Placental epithelial cell (primary cell): ENCODE data around the gene NPC1L1. TPM values are rescaled to one million over a fixed set of nuclear protein-coding genes. Genes with fewer than 3 reads are reported as not detected.

Experiments used
- small RNA-seq: library from RNA; depleted of rRNA; stranded (forward); fragments of <200 nt; gene quantifications from one replicate; pipeline ENCODE3, GENCODE V24; 2012
- total RNA-seq: library from RNA; depleted of rRNA; stranded (reverse); fragments of >200 nt; gene quantifications from 2 replicates; pipeline ENCODE4 v1.2.3, GENCODE V29; 2012

NPC1L1 gene, protein sequence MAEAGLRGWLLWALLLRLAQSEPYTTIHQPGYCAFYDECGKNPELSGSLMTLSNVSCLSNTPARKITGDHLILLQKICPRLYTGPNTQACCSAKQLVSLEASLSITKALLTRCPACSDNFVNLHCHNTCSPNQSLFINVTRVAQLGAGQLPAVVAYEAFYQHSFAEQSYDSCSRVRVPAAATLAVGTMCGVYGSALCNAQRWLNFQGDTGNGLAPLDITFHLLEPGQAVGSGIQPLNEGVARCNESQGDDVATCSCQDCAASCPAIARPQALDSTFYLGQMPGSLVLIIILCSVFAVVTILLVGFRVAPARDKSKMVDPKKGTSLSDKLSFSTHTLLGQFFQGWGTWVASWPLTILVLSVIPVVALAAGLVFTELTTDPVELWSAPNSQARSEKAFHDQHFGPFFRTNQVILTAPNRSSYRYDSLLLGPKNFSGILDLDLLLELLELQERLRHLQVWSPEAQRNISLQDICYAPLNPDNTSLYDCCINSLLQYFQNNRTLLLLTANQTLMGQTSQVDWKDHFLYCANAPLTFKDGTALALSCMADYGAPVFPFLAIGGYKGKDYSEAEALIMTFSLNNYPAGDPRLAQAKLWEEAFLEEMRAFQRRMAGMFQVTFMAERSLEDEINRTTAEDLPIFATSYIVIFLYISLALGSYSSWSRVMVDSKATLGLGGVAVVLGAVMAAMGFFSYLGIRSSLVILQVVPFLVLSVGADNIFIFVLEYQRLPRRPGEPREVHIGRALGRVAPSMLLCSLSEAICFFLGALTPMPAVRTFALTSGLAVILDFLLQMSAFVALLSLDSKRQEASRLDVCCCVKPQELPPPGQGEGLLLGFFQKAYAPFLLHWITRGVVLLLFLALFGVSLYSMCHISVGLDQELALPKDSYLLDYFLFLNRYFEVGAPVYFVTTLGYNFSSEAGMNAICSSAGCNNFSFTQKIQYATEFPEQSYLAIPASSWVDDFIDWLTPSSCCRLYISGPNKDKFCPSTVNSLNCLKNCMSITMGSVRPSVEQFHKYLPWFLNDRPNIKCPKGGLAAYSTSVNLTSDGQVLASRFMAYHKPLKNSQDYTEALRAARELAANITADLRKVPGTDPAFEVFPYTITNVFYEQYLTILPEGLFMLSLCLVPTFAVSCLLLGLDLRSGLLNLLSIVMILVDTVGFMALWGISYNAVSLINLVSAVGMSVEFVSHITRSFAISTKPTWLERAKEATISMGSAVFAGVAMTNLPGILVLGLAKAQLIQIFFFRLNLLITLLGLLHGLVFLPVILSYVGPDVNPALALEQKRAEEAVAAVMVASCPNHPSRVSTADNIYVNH (N-terminal part only)
- not detected in 2 replicates for total RNA-seq

DNA sequence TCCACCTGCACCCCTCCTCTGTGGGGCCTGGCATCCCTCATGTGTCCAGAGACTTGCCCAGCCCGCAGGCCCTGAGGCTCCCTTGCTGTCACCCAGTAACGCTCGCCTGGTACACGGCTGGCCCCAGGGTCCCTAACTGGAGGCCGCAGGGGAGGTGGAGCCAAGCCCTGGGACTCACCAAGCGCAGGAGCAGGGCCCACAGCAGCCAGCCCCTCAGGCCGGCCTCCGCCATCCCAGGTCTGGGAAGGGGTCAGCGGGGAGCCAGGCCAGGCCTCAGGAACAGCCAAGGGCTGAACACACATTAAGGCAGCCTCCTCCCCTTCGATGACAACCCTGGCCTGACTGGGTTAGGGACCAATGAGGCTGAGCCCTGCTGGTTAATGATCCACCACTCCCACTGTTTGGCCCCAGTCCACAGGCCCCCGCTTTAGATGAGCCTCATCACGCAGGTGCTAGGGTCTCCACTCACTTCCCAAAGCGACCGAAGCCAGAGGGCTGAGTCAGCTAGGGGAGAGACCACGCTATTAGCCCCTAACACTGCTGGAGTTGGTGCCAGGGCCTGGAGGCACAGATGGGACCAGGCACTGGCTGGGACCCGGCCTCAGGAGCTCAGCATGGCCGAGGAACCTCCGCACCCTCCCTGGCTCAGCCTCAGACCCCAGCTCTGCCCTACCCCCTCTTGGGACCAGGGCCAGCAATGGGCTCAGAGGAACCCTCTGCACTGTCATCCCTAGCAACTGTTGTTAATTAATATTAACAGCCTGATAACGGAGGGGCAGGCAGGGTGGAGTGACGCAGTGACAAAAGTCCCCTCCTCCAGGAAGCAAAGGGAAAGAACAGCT lies at the start of gene NPC1L1:
NPC1L1 (minus strand) TSS at position 303 of the 842 bp plus-strand sequence; CDS start at position 232, 71 bp downstream.

DNA sequence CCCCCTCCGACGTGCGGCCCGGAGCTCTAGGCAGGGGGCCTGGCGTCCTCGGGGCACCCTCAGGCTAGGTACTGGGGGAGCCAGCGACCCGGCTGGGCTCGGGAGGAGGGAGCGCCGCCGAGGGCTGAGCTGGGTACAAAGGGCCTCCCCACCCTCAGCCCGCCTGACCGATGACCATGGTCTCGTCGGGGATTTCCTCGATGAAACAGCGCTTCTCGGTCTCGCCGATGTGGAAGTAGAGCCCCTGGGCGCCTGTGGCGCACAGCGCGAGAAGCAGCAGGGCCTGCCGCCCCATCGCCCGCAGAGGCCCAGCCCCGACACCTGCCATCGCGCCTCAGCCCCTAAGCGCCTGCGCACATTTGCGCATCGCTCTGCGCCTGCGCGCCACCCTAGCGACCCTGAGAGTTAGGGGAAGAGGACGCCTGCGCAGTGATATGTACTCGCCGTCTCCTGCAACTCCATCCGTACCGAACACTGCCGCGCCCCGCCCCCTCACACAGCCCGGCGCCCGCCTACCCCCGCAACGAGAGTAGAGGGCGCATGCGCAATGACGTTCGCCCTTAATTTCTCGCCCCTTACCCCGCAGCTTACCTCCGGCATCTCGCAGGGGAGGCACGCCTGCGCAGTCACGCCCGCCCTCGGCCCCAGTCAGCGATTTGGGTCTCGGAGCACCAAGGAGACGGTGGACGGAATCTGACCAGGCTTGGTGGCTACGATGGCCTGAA lies 40.9 kb upstream of the NPC1L1 start, which contains the start of gene TMED4:
TMED4 (minus strand) TSS at position 353 of the 725 bp plus-strand sequence; CDS start at position 328, 25 bp downstream.

DNA sequence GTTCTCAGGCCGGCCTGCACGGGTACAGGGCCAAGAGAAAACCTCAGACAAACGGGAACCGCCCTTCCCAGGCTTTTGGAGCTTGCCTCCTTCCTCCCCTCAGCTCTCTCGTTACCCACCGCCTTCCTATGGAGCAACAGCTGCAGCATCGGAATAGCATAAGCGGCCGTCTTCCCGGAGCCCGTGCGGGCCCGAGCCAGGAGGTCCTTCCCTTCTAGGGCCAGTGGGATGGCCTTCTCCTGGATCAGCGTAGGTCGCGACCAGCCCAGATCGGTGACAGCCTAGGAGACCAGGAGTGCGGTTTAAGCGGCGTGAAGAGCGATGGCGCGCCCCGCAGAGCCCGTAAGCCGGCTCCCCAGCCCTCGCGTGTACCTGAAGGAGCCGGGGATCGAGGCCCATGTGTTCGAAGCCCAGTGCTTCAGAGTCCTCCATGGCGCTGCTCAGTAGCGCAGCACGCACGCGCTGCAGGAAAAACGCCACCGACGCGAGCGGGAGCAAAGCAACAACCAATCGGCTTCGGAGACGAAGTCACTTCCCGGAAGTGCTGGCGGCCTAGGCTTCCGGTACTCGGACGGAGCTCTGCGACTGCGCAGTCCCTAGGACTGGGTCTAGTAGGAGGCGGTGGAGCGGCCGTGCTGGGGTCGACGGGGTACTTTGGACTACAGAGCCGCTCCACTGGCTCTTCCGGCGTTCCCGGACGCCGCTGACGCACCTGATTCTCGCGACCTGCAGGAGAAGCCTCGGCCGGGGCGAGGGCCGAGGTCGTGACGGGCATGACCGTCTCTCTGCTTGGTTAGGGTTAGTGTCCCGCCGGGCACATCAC lies 32.5 kb upstream of the NPC1L1 start, which contains the start of gene DDX56:
DDX56 (minus strand) TSS at position 445 of the 823 bp plus-strand sequence; CDS start at position 432, 13 bp downstream.

DNA sequence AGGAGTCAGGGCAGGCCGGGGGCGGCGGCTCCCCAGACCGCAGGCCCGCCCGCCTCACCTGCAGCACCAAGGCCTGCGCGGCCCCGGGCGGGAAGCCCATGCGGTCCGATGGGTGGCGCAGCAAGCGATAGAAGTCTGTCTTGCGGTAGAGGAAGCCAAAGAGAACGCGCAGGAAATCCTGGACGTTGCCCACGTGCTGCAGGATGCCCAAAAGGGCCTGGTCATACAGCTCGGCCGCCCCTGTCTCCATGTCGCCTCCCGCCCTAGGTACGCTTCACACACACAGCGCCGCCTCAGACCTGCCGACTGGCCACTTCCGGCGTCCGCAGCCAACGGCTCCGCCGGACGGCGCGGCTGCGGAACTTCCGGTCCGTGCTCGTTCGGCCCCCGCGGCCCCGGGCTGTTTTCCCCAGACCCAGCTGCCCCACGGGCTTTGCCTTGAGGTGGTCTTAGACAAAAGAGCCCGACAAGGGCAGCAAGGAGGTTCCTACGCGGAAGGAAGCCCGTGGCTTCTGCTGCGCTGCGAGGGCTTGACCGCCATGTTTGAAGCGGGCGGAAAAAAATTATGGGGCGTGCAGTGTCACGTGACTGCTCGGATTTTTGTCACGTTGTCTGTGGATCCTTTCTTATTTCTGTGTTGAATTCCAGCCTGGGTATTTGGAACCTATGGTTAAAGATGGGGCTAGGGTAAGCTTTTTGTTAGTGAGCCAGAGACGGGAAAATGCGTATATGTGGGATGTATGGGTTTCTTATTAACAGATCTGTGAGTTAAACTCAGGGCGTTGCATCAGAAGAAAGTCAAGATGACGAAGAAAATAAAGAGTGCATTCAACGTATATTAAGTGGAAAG lies 50.6 kb downstream of the NPC1L1 start, which contains the start of gene NUDCD3:
NUDCD3 (minus strand) TSS at position 308 of the 850 bp plus-strand sequence; CDS start at position 250, 58 bp downstream.

Small RNA genes within 50 kb of the gene (small RNA-seq; reads per million reads assigned to genes)
- not detected for gene RNU6-1097P

Other genes with a start within 250 kb of the NPC1L1 start
- not detected in 2 replicates for gene CAMK2B, start 215.7 kb downstream of the NPC1L1 start, total RNA-seq
- gene NUDCD3, start 50.7 kb downstream of the NPC1L1 start, total RNA-seq = 51.1 and 59.3 TPM in 2 replicates
- gene DDX56, start 32.6 kb upstream of the NPC1L1 start, total RNA-seq = 44.0 and 58.5 TPM in 2 replicates
- gene TMED4, start 40.9 kb upstream of the NPC1L1 start, total RNA-seq = 75.3 and 76.2 TPM in 2 replicates
- 68.3 and 124 TPM in 2 replicates for gene OGDH, start 65.3 kb upstream of the NPC1L1 start, total RNA-seq
- gene ZMIZ2, start 207.5 kb upstream of the NPC1L1 start, total RNA-seq = 11.3 and 20.0 TPM in 2 replicates